ENCODE data around the gene ITPR3.
A peak's percentile ranks its signal among the peaks of the same experiment; 100 is the strongest.

The ITPR3 gene

GRCh38 chr6:33671744-33672072 is 50.6 kb downstream of the ITPR3 start:
- DNase-seq = no peak

GRCh38 chr6:33672808-33673207 is 51.7 kb downstream of the ITPR3 start:
- no peak for DNase-seq

- no peak for DNase-seq
Measured at GRCh38 chr6:33673851-33674250, 52.7 kb downstream of the ITPR3 start.

GRCh38 chr6:33675968-33676367 is 54.8 kb downstream of the ITPR3 start:
- DNase-seq = no peak

GRCh38 chr6:33676416-33677142 is 55.5 kb downstream of the ITPR3 start:
- DNase-seq = no peak

- DNase-seq = no peak
Measured at GRCh38 chr6:33677143-33677660, 56.1 kb downstream of the ITPR3 start.

- DNase-seq = no peak
Measured at GRCh38 chr6:33677689-33678088, 56.6 kb downstream of the ITPR3 start.

- no peak for DNase-seq
Measured at GRCh38 chr6:33678233-33678931, 57.3 kb downstream of the ITPR3 start.

- DNase-seq = no peak
Measured at GRCh38 chr6:33678932-33679490, 57.9 kb downstream of the ITPR3 start.

GRCh38 chr6:33679761-33680160 is 58.6 kb downstream of the ITPR3 start:
- DNase-seq = no peak

- DNase-seq = no peak
Measured at GRCh38 chr6:33682341-33682740, 61.2 kb downstream of the ITPR3 start.

- DNase-seq = peak; percentile 70 to 74
Measured at GRCh38 chr6:33683051-33683571, 62.0 kb downstream of the ITPR3 start.

GRCh38 chr6:33683576-33684427 is 62.7 kb downstream of the ITPR3 start:
- DNase-seq = no peak

GRCh38 chr6:33684428-33684896 is 63.3 kb downstream of the ITPR3 start:
- no peak for DNase-seq

GRCh38 chr6:33684983-33685382 is 63.9 kb downstream of the ITPR3 start:
- DNase-seq = no peak

- no peak for DNase-seq
Measured at GRCh38 chr6:33685411-33686224, 64.5 kb downstream of the ITPR3 start.

- no peak for DNase-seq
Measured at GRCh38 chr6:33686225-33686924, 65.3 kb downstream of the ITPR3 start.

GRCh38 chr6:33686981-33687975 is 66.2 kb downstream of the ITPR3 start:
- DNase-seq = no peak

- DNase-seq = no peak
Measured at GRCh38 chr6:33688006-33688405, 66.9 kb downstream of the ITPR3 start.
